Esophagus muscularis mucosa (tissue), 4 donors: Measurements from ENCODE around the gene BRD3. TPM values are rescaled to one million over a fixed set of nuclear protein-coding genes. Genes with fewer than 3 reads are reported as not detected.
A peak's percentile ranks its signal among the peaks of the same experiment; 100 is the strongest.

Experiments
- DNase-seq: peaks from one replicate; pipeline ENCODE4 v3.0.0-alpha.2; 2017; ENCODE audit errors: extremely low spot score
- H3K27ac ChIP-seq, 4 donors: fragments of 200-600 bp; sonication (generic); replicated peaks in 1 of 4; 1 replicate in 3 of 4; 2 replicates in 1 of 4; pipeline ENCODE4 v1.5.1; 2016 to 2019; ENCODE audit warnings: mild to moderate bottlenecking in 1 of 4
- H3K27me3 ChIP-seq, 4 donors: fragments of 200-600 bp; sonication (generic); one replicate each; pipeline versions ENCODE4 v1.5.1 to v1.6.0; 2016 to 2019
- H3K36me3 ChIP-seq, 4 donors: fragments of 200-600 bp; sonication (generic); one replicate each; pipeline ENCODE4 v1.5.1; 2016 to 2019
- H3K4me1 ChIP-seq, 4 donors: fragments of 200-600 bp; sonication (generic); one replicate each; pipeline ENCODE4 v1.5.1; 2016 to 2019
- H3K4me3 ChIP-seq, 4 donors: fragments of 200-600 bp; sonication (generic); 1 replicate in 2 of 4; 2 replicates in 2 of 4; pipeline ENCODE4 v1.5.1; 2016 to 2019; ENCODE audit warnings: mild to moderate bottlenecking in 4 of 4, moderate library complexity in 1 of 4
- H3K9me3 ChIP-seq, 4 donors: fragments of 200-600 bp; sonication (generic); 1 replicate in 3 of 4; 2 replicates in 1 of 4; pipeline ENCODE4 v1.5.1; 2016 to 2019
- CTCF ChIP-seq, 3 experiments: fragments of 200-600 bp in 2 of 3; fragments of 450-650 bp in 1 of 3; sonication (generic) in 2 of 3; IDR thresholded peaks; one replicate each; pipeline ENCODE4 v1.5.1; 2017 to 2019; ENCODE audit warnings: antibody characterized with exemption in 3 of 3, mild to moderate bottlenecking in 2 of 3, moderate library complexity in 1 of 3
- EP300 ChIP-seq: sonication (generic); formaldehyde crosslinking; IDR thresholded peaks from one replicate; pipeline ENCODE4 v1.6.1; 2017; ENCODE audit warnings: antibody characterized with exemption
- POLR2A ChIP-seq: fragments of 450-650 bp; IDR thresholded peaks from one replicate; pipeline ENCODE4 v1.6.1; 2017; ENCODE audit warnings: antibody characterized with exemption, moderate library complexity, mild to moderate bottlenecking, low read depth
- POLR2AphosphoS5 ChIP-seq, 2 donors: sonication (generic); formaldehyde crosslinking; IDR thresholded peaks; one replicate each; pipeline ENCODE4 v1.6.1; 2017; ENCODE audit warnings: antibody characterized with exemption in 2 of 2
- WGBS: methylation state at CpG from one replicate; pipeline ENCODE4 v1.1.5; 2018; 5-methylcytosine and 5-hydroxymethylcytosine counted together
- intact Hi-C: fragments of 100-400 bp; cut with DNase I; formaldehyde crosslinking; loops from one replicate; pipeline ENCODE4 v1.15.1; 2023
- total RNA-seq, 4 donors: library from RNA; depleted of rRNA; stranded (reverse); fragments of >200 nt; gene quantifications; one replicate each; pipeline versions ENCODE4 v1.1.0 to v1.2.1, GENCODE V29; 2016

Gene BRD3
- total RNA-seq, 4 donors from 2014 or later, result 30.0 to 38.2 (median 33.3) TPM

DNA sequence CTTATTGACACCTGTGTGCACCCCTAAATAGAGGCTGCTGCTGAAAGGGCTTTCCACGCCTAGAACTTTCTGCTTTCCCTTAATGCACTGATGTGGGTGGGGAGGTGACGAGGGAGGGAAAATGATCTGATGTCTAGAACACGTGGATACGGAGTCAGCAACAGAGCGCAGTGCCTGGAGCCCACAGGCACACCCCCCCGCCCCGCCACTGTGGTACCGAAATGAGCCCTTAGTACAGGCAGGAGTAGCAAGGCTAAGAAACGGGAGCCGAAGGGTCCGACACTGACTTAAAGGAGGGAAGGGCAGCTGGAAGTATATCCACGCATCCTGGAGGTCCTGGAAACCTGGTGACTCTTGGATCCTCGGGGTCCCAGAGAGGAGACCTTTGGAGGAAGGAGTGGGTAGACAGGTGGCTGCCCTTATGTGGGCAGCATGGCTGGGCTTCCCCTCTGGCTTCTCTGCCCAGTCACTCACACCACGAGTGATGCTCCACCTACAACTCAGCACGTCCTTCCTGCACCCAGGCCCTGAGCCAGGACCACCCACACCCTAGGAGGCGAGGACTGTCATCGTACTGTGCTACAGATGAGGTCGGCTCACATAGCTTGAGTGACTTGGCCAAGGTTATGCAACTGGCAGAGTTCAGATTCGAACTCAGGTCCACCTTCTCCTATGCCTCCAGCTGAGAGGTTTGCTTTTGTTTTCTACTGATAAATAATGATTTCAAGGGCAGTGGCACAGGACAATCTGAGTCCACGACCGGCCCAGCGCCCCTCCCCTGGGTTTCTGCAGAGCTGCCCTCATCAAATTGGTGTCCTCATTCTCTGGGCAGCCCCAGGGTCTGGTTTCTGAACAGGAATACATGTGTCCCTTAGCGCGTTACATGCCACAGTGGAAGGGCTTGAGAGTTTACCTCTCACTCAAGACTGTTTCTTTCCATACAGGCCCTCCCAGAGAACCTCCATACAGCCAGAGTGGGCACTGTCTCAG lies 71.0 kb downstream of the BRD3 start:
- no peak overlapping the region for H3K4me3 ChIP-seq
- intact Hi-C loops, result loop anchor here (10.0 kb wide), 1 partner anchor 462 kb away; the partner anchor contains the start of gene ADAMTSL2
- H3K27ac ChIP-seq, result no peak overlapping the region
- H3K4me1 ChIP-seq, result peaks cover 10 to 24% (median 16%) of the 10 kb centered on the region in 4 donors
- H3K36me3 ChIP-seq, result no peaks in the 10 kb centered on the region
- no peak for TF ChIP-seq POLR2AphosphoS5 (IDR thresholded peaks at IDR 0.05)
- no peak for DNase-seq
- H3K9me3 ChIP-seq, result no peaks in the 10 kb centered on the region
- WGBS, result 72% methylated on average over 19 of the region's 24 CpGs
- H3K27me3 ChIP-seq, result peaks cover 0 to 12% (median 0%) of the 10 kb centered on the region in 4 donors

- H3K4me1 ChIP-seq, result peaks cover 19 to 39% (median 30%) of the 10 kb centered on the region in 4 donors
- TF ChIP-seq POLR2A, result no peak
- TF ChIP-seq POLR2AphosphoS5 (IDR thresholded peaks at IDR 0.05), result no peak
- TF ChIP-seq CTCF (IDR thresholded peaks at IDR 0.05), result no peak
- DNase-seq, result no peak
- intact Hi-C loops, result loop anchor here (2.0 to 10.0 kb wide), 2 partner anchors 212 to 460 kb away; partner anchors contain the start of gene ADAMTSL2
- H3K27me3 ChIP-seq, result peaks cover 0 to 6% (median 0%) of the 10 kb centered on the region in 4 donors
- no peaks in the 10 kb centered on the region for H3K36me3 ChIP-seq
- no peaks in the 10 kb centered on the region for H3K9me3 ChIP-seq
- no peak overlapping the region for H3K27ac ChIP-seq
- no peak overlapping the region for H3K4me3 ChIP-seq
- 71% methylated on average over 17 of the region's 17 CpGs for WGBS
These were observed 72.6 kb downstream of the BRD3 start for GRCh38 chr9:133995012-133995896.

DNA sequence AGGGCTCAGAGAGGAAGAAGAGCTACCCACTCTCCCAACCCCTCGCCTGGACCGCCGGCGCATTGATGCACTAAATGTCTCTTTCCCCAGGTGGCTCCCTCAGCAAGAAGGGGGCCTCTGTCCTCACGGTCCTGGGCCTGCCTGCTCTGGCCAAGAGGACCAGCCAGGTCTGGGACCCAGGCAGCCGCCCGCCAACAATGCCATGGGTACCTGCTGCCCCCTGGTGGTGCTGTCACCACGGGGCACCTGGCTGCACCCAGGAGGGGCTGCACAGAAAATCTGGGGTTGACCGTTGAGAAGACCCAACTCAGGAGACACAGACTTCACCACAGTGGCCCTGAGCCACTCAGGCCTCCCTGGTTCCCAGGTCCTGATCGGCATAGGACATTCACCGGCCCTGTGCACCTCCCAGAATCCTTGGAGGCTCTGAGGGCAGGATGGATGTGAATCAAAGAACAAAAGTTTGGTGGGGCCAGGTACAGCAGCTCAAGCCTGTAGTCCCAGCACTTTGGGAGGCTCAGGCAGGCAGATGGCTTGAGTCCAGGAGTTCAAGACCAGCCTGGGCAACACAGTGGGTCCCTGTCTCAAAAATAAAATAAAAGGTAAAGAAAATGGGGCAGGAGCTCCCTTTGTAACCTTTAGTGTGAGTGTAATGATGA lies 73.3 kb downstream of the BRD3 start:
- Histone ChIP-seq H3K9me3 (no peaks in the 10 kb centered on the region), H3K4me1 (peaks cover 20 to 46% (median 35%) of the 10 kb centered on the region in 4 donors), H3K36me3 (no peaks in the 10 kb centered on the region), H3K27me3 (peaks cover 0 to 6% (median 0%) of the 10 kb centered on the region in 4 donors), H3K27ac (peak overlapping the region in 1 of 4 donors; percentile 92), H3K4me3 (no peak overlapping the region)
- DNase-seq, result no peak
- intact Hi-C loops, result loop anchor here (2.0 to 10.0 kb wide), 3 partner anchors 137 to 460 kb away; partner anchors contain the start of gene ADAMTSL2
- TF ChIP-seq POLR2AphosphoS5 (IDR thresholded peaks at IDR 0.05), result no peak
- TF ChIP-seq POLR2A, result no peak
- peak in 2 of 3 experiments; percentile 96 to 98 for TF ChIP-seq CTCF (IDR thresholded peaks at IDR 0.05)
- no peak for TF ChIP-seq EP300
- 1% methylated on average over 9 of the region's 11 CpGs for WGBS

GRCh38 chr9:133993635-133994253 lies 74.1 kb downstream of the BRD3 start:
- Histone ChIP-seq H3K36me3 (no peaks in the 10 kb centered on the region), H3K4me1 (peaks cover 20 to 46% (median 35%) of the 10 kb centered on the region in 4 donors), H3K4me3 (peak overlapping the region; percentile 69 to 90 (median 76)), H3K27me3 (peaks cover 0 to 6% (median 0%) of the 10 kb centered on the region in 4 donors), H3K9me3 (no peaks in the 10 kb centered on the region), H3K27ac (peak overlapping the region; percentile 87 to 92 (median 88))
- no peak for DNase-seq
- no peak for TF ChIP-seq EP300
- WGBS, result 85% methylated on average over 4 of the region's 16 CpGs
- intact Hi-C loops, result loop anchor here (1.0 to 10.0 kb wide), 4 partner anchors 136 to 459 kb away; partner anchors contain the start of gene ADAMTSL2
